D721Med (cell line): Measurements from ENCODE around the gene TSPAN9.

Experiments used
- DNase-seq: peaks from one replicate; pipeline ENCODE4 v3.0.0; 2011; ENCODE audit warnings: low spot score; ENCODE audit not compliant: insufficient read length
- FAIRE-seq: peaks from 2 replicates; lab custom pipeline; 2011; peaks lifted over from hg19 to GRCh38; lab: Jason Lieb, UNC
- CTCF ChIP-seq: IDR thresholded peaks from 2 replicates; pipeline ENCODE4 v1.5.1; 2012; ENCODE audit warnings: mild to moderate bottlenecking, control low read depth; ENCODE audit not compliant: insufficient read depth; ENCODE audit errors: missing control alignments

Gene TSPAN9

GRCh38 chr12:3142386-3142785, 65.2 kb downstream of the TSPAN9 start:
- DNase-seq (peak; percentile 74), FAIRE-seq (peak; percentile 81)
- TF ChIP-seq CTCF: no peak

- DNase-seq (no peak), FAIRE-seq (no peak)
- TF ChIP-seq CTCF: no peak
Measured at GRCh38 chr12:3144495-3144894, 67.3 kb downstream of the TSPAN9 start.

- TF ChIP-seq CTCF: no peak
- DNase-seq: no peak
Measured at GRCh38 chr12:3145033-3145432, 67.9 kb downstream of the TSPAN9 start.

GRCh38 chr12:3145546-3146310, 68.5 kb downstream of the TSPAN9 start:
- TF ChIP-seq CTCF: no peak
- FAIRE-seq: no peak
- DNase-seq: no peak

More at GRCh38 chr12:3145033-3145432, 67.9 kb downstream of the TSPAN9 start:
- FAIRE-seq: no peak

GRCh38 chr12:3147260-3147659, 70.1 kb downstream of the TSPAN9 start:
- no peak for FAIRE-seq
- TF ChIP-seq CTCF: no peak
- no peak for DNase-seq

- FAIRE-seq (no peak), DNase-seq (no peak)
- no peak for TF ChIP-seq CTCF
Measured at GRCh38 chr12:3148366-3149000, 71.3 kb downstream of the TSPAN9 start.
